ENCODE results near the gene MAMLD1. TPM values are rescaled to one million over a fixed set of nuclear protein-coding genes. Genes with fewer than 3 reads are reported as not detected.

MAMLD1 gene
- total and polyA plus RNA-seq, 2 of the 8 experiments (the other 6 are each of a cell fraction or from before 2014, with no cell fraction given): 0.09 to 0.26 TPM

- no peak for TF ChIP-seq KDM4A (IDR thresholded peaks at IDR 0.05; ENCODE audit: low read depth, low read length, severe bottlenecking)
Measured at GRCh38 chrX:150489359-150490015, 126.4 kb downstream of the MAMLD1 start (continued).
